H9 (cell line): ENCODE measurements around the gene TMED8. TPM values are rescaled to one million over a fixed set of nuclear protein-coding genes. Genes with fewer than 3 reads are reported as not detected.

Source experiments
- DNase-seq: peaks from one replicate; pipeline ENCODE4 v3.0.0-alpha.2; 2017
- H2AFZ ChIP-seq: one replicate; pipeline ENCODE4 v1.6.1; 2013; ENCODE audit warnings: mild to moderate bottlenecking, low read length, control low read depth, moderate library complexity
- H2AK5ac ChIP-seq: 2 replicates; pipeline ENCODE4 v1.6.1; 2013; ENCODE audit warnings: low read length, control low read depth, mixed read lengths; ENCODE audit not compliant: insufficient read length
- H2BK120ac ChIP-seq: one replicate; pipeline ENCODE4 v1.6.1; 2013; ENCODE audit warnings: low read depth, mild to moderate bottlenecking, low read length, control low read depth, inconsistent platforms; ENCODE audit not compliant: poor library complexity, severe bottlenecking
- H2BK12ac ChIP-seq: 2 replicates; pipeline ENCODE4 v1.6.1; 2013; ENCODE audit warnings: low read length, control low read depth, mixed read lengths, low read depth; ENCODE audit not compliant: insufficient read length
- H2BK15ac ChIP-seq: 2 replicates; pipeline ENCODE4 v1.6.1; 2013; ENCODE audit warnings: low read depth, low read length, control low read depth
- H2BK20ac ChIP-seq: one replicate; pipeline ENCODE4 v1.6.1; 2013; ENCODE audit warnings: low read depth, mild to moderate bottlenecking, low read length, control low read depth, inconsistent platforms; ENCODE audit not compliant: poor library complexity, severe bottlenecking
- H2BK5ac ChIP-seq: 2 replicates; pipeline ENCODE4 v1.6.1; 2013; ENCODE audit warnings: low read length, control low read depth, mixed read lengths; ENCODE audit not compliant: insufficient read length
- H3K14ac ChIP-seq: 2 replicates; pipeline ENCODE4 v1.6.1; 2013; ENCODE audit warnings: low read length, control low read depth; ENCODE audit not compliant: insufficient read depth
- H3K18ac ChIP-seq: 2 replicates; pipeline ENCODE4 v1.6.1; 2013; ENCODE audit warnings: low read depth, mild to moderate bottlenecking, mixed read lengths, low read length, control low read depth; ENCODE audit not compliant: insufficient read length
- H3K23ac ChIP-seq: 2 replicates; pipeline ENCODE4 v1.6.1; 2013; ENCODE audit warnings: low read length, control low read depth, mixed read lengths, low read depth; ENCODE audit not compliant: insufficient read length
- H3K23me2 ChIP-seq: 2 replicates; pipeline ENCODE4 v1.6.1; 2013; ENCODE audit warnings: low read depth, mild to moderate bottlenecking, mixed read lengths, low read length, control low read depth; ENCODE audit not compliant: insufficient read length, poor library complexity, severe bottlenecking
- H3K27ac ChIP-seq: 2 replicates; pipeline ENCODE4 v1.5.1; 2013; ENCODE audit warnings: low read length, control low read depth, mixed read lengths, low read depth; ENCODE audit not compliant: insufficient read length
- H3K27me3 ChIP-seq: 2 replicates; pipeline ENCODE4 v1.6.1; 2013; ENCODE audit warnings: low read length, control low read depth, inconsistent platforms; ENCODE audit not compliant: insufficient read depth
- H3K4ac ChIP-seq: 2 replicates; pipeline ENCODE4 v1.6.1; 2013; ENCODE audit warnings: low read depth, mild to moderate bottlenecking, control low read depth, inconsistent platforms, low read length, moderate library complexity
- H3K4me1 ChIP-seq: 2 replicates; pipeline ENCODE4 v1.6.1; 2013; ENCODE audit warnings: low read length, control low read depth, inconsistent platforms; ENCODE audit not compliant: insufficient read depth
- H3K4me2 ChIP-seq: 2 replicates; pipeline ENCODE4 v1.6.1; 2013; ENCODE audit warnings: low read length, control low read depth, mixed read lengths; ENCODE audit not compliant: insufficient read length, insufficient read depth
- H3K56ac ChIP-seq: 2 replicates; pipeline ENCODE4 v1.6.1; 2013; ENCODE audit warnings: low read depth, mild to moderate bottlenecking, mixed read lengths, low read length, control low read depth; ENCODE audit not compliant: insufficient read length
- H3K79me1 ChIP-seq: 2 replicates; pipeline ENCODE4 v1.6.1; 2013; ENCODE audit warnings: low read depth, mild to moderate bottlenecking, moderate library complexity, low read length, control low read depth, inconsistent platforms; ENCODE audit not compliant: insufficient read depth, poor library complexity, severe bottlenecking
- H3K79me2 ChIP-seq: 2 replicates; pipeline ENCODE4 v1.6.1; 2013; ENCODE audit warnings: low read length, control low read depth, inconsistent platforms; ENCODE audit not compliant: insufficient read depth
- H3K9ac ChIP-seq: 2 replicates; pipeline ENCODE4 v1.6.1; 2013; ENCODE audit warnings: low read length, control low read depth, mixed read lengths; ENCODE audit not compliant: insufficient read length; ENCODE audit errors: extremely low read depth
- H3K9me3 ChIP-seq: one replicate; pipeline ENCODE4 v1.6.1; 2013; ENCODE audit warnings: low read depth, low read length, inconsistent platforms; ENCODE audit not compliant: control insufficient read depth
- H3T11ph ChIP-seq: one replicate; pipeline ENCODE4 v1.6.1; 2013; ENCODE audit warnings: mild to moderate bottlenecking, low read length, control low read depth, inconsistent platforms
- H4K20me1 ChIP-seq: one replicate; pipeline ENCODE4 v1.6.1; 2013; ENCODE audit not compliant: control insufficient read depth, insufficient read length, insufficient read depth
- H4K5ac ChIP-seq: 2 replicates; pipeline ENCODE4 v1.6.1; 2013; ENCODE audit warnings: low read depth, mild to moderate bottlenecking, mixed read lengths, low read length, control low read depth; ENCODE audit not compliant: insufficient read length
- H4K8ac ChIP-seq: replicated peaks from 2 replicates; pipeline ENCODE4 v1.6.1; 2013; ENCODE audit warnings: low read length, control low read depth, mixed read lengths, low read depth; ENCODE audit not compliant: insufficient read length
- H4K91ac ChIP-seq: 2 replicates; pipeline ENCODE4 v1.6.1; 2013; ENCODE audit warnings: low read depth, mild to moderate bottlenecking, moderate library complexity, mixed read lengths, low read length, control low read depth; ENCODE audit not compliant: insufficient read length
- H3K27ac Mint-ChIP-seq, 3 experiments: 2 replicates in 2 of 3; 3 replicates in 1 of 3; pipeline ENCODE4 v1.8.0; 2020 to 2021; ENCODE audit warnings: mixed read lengths in 3 of 3, mild to moderate bottlenecking in 1 of 3, moderate library complexity in 1 of 3
- H3K27me3 Mint-ChIP-seq: 2 replicates; pipeline ENCODE4 v1.8.0; 2021; ENCODE audit warnings: low read depth, mild to moderate bottlenecking, moderate library complexity, mixed read lengths
- H3K36me3 Mint-ChIP-seq, 3 experiments: 2 replicates in 2 of 3; 3 replicates in 1 of 3; pipeline ENCODE4 v1.8.0; 2020 to 2021; ENCODE audit warnings: low read depth in 3 of 3, mixed read lengths in 3 of 3; ENCODE audit not compliant: insufficient read depth in 1 of 3
- H3K4me1 Mint-ChIP-seq, 2 experiments: 2 replicates each; pipeline ENCODE4 v1.8.0; 2020; ENCODE audit warnings: mixed read lengths in 2 of 2
- H3K4me3 Mint-ChIP-seq, 2 experiments: 2 replicates in 1 of 2; 3 replicates in 1 of 2; pipeline ENCODE4 v1.8.0; 2020 to 2021; ENCODE audit warnings: mild to moderate bottlenecking in 2 of 2, mixed read lengths in 2 of 2, moderate library complexity in 1 of 2
- H3K9me3 Mint-ChIP-seq, 2 experiments: 2 replicates in 1 of 2; 3 replicates in 1 of 2; pipeline ENCODE4 v1.8.0; 2020; ENCODE audit warnings: mild to moderate bottlenecking in 2 of 2, mixed read lengths in 2 of 2, moderate library complexity in 1 of 2
- CTCF ChIP-seq: fragments of 200-600 bp; sonication (generic); conservative IDR thresholded peaks from 3 replicates; pipeline ENCODE4 v1.8.0; 2021; ENCODE audit warnings: antibody characterized with exemption, mild to moderate bottlenecking
- WGBS: extraction: QIAGEN DNeasy Blood & Tissue Kit; methylation state at CpG from one replicate; pipeline ENCODE4 v1.1.7; 2013; ENCODE audit warnings: missing lambda C conversion rate, low lambda C conversion rate, mixed read lengths; ENCODE audit not compliant: insufficient read length; ENCODE audit errors: extremely low coverage; 5-methylcytosine and 5-hydroxymethylcytosine counted together
- total RNA-seq: library from RNA; stranded (reverse); gene quantifications from 2 replicates; pipeline ENCODE4 v1.2.1, GENCODE V29; 2021

Gene TMED8
- total RNA-seq, 1 experiment from 2014 or later, result 9.5 TPM

- Mint-ChIP-seq H3K27ac (no peak overlapping the region; a peak in 1 of 7 replicates), H3K4me3 (no peak overlapping the region; a peak in 1 of 5 replicates), H3K27me3 (no peaks in the 10 kb centered on the region), H3K36me3 (peaks cover 0 to 3% (median 0%) of the 10 kb centered on the region in 3 experiments; a peak in 1 of 7 replicates), H3K9me3 (no peaks in the 10 kb centered on the region), H3K4me1 (peaks cover 29 to 41% of the 10 kb centered on the region in 2 experiments)
- Histone ChIP-seq H3K56ac (no peak overlapping the region), H2BK5ac (no peak overlapping the region), H4K8ac (no peak overlapping the region), H3K9me3 (no peaks in the 10 kb centered on the region), H3K79me2 (no peaks in the 10 kb centered on the region; the same call in 1 of the 2 replicates), H3K18ac (no peak overlapping the region), H2BK15ac (no peak overlapping the region), H2BK120ac (no peak overlapping the region), H3K4me2 (no peak overlapping the region), H2BK12ac (no peak overlapping the region), H3K9ac (no peak overlapping the region), H4K20me1 (no peaks in the 10 kb centered on the region), H2AK5ac (no peak overlapping the region), H3K27me3 (no peaks in the 10 kb centered on the region), H2BK20ac (no peak overlapping the region), H4K91ac (no peak overlapping the region), H3K23ac (no peak overlapping the region), H3K14ac (no peak overlapping the region), H3K4ac (no peak overlapping the region), H3K27ac (no peak overlapping the region), H3K23me2 (peaks cover 2% of the 10 kb centered on the region), H2AFZ (no peak overlapping the region), H3K79me1 (no peaks in the 10 kb centered on the region), H3T11ph (no peak overlapping the region), H3K4me1 (peaks cover 2% of the 10 kb centered on the region; the same call in 1 of the 2 replicates), H4K5ac (no peak overlapping the region)
- WGBS, result no CpG with 5 or more reads among the region's 3 CpGs
- no peak for DNase-seq
- no peak for TF ChIP-seq CTCF
Measured at GRCh38 chr14:77324289-77324688, 52.6 kb downstream of the TMED8 start.
